Epithelial cell of esophagus (primary cell): Measurements from ENCODE around the gene ECEL1.

ENCODE experiments used
- DNase-seq: peaks from one replicate; pipeline ENCODE4 v3.0.0; 2010; ENCODE audit warnings: low read depth
- H3K4me3 ChIP-seq: 2 replicates; pipeline ENCODE4 v1.5.1; 2011; ENCODE audit warnings: mild to moderate bottlenecking, low read length, control low read depth
- CTCF ChIP-seq: IDR thresholded peaks from 2 replicates; pipeline ENCODE4 v1.5.1; 2011; ENCODE audit warnings: low read depth, mild to moderate bottlenecking, low read length, control low read depth, inconsistent platforms; ENCODE audit not compliant: insufficient read depth; ENCODE audit errors: missing control alignments

Gene ECEL1

GRCh38 chr2:232525791-232526371, 38.2 kb upstream of the ECEL1 start, which contains the start of gene CHRND:
Gene CHRND (plus strand): TSS chr2:232526160. CDS start chr2:232526216, 56 bp downstream.
- no peak within 1 kb of the TSS for H3K4me3 ChIP-seq
- TF ChIP-seq CTCF = no peak
- DNase-seq = no peak

GRCh38 chr2:232525199-232525598, 37.6 kb upstream of the ECEL1 start:
- H3K4me3 ChIP-seq = no peak overlapping the region
- TF ChIP-seq CTCF = no peak
- no peak for DNase-seq

GRCh38 chr2:232524771-232525170, 37.1 kb upstream of the ECEL1 start:
- no peak for TF ChIP-seq CTCF
- H3K4me3 ChIP-seq = no peak overlapping the region
- no peak for DNase-seq

GRCh38 chr2:232523682-232524597, 36.3 kb upstream of the ECEL1 start:
- peak; percentile 48 for DNase-seq
- H3K4me3 ChIP-seq = no peak overlapping the region

GRCh38 chr2:232523402-232523681, 35.7 kb upstream of the ECEL1 start:
- no peak overlapping the region for H3K4me3 ChIP-seq
- TF ChIP-seq CTCF = no peak
- DNase-seq = no peak

More at GRCh38 chr2:232523682-232524597, 36.3 kb upstream of the ECEL1 start:
- TF ChIP-seq CTCF = peak; percentile 12

GRCh38 chr2:232522623-232523401, 35.2 kb upstream of the ECEL1 start:
- no peak for DNase-seq
- no peak overlapping the region for H3K4me3 ChIP-seq
- no peak for TF ChIP-seq CTCF
